K562 (cell line): ENCODE results near the gene DNAH9. TPM values are rescaled to one million over a fixed set of nuclear protein-coding genes. Genes with fewer than 3 reads are reported as not detected.

Source experiments
- ATAC-seq: fragments of 200-7000 bp; cut with Tn5 transposase; 3 replicates; pipeline ENCODE4 v1.9.1; 2020; ENCODE audit warnings: moderate library complexity
- BruUV-seq: library from RNA; stranded (reverse); fragments of 400-500 nt; replicated peaks from 2 replicates; lab custom pipeline; 2021; lab: Mats Ljungman, UMichigan
- CTCF ChIA-PET: fragments of 300-600 bp; formaldehyde crosslinking; extraction: SDS; loops from one replicate; lab custom pipeline; 2021; ENCODE audit warnings: low intra/inter-chr PET ratio; lab: Yijun Ruan, JAX
- POLR2A ChIA-PET: fragments of 300-600, 350-650 bp; sonication (Branson Sonifier 250); formaldehyde crosslinking; extraction: SDS; loops from one replicate; lab custom pipeline; 2021; ENCODE audit warnings: antibody characterized with exemption, inconsistent platforms; lab: Yijun Ruan, JAX
- DNase-seq, 4 experiments: peaks; one replicate each; pipeline versions ENCODE4 v3.0.0 to v3.0.0-alpha.2; 2011 to 2018; ENCODE audit warnings: low spot score in 3 of 4, mixed read lengths in 3 of 4; ENCODE audit errors: extremely low read depth in 1 of 4
- FAIRE-seq: peaks from 2 replicates; lab custom pipeline; 2011; peaks lifted over from hg19 to GRCh38; lab: Jason Lieb, UNC
- H2AFZ ChIP-seq: 2 replicates; pipeline ENCODE4 v1.6.0; 2011; ENCODE audit warnings: low read depth, low read length, control low read depth, inconsistent platforms
- H3K27ac ChIP-seq: fragments of 200-600 bp; 3 replicates; pipeline ENCODE4 v1.8.0; 2011; ENCODE audit warnings: low read depth, mild to moderate bottlenecking, control low read depth, inconsistent platforms, low read length, moderate library complexity, mixed read lengths; ENCODE audit errors: extremely low read depth
- H3K27me3 ChIP-seq, 2 experiments: fragments of 300-600 bp in 1 of 2; 2 replicates in 1 of 2; 3 replicates in 1 of 2; pipeline versions ENCODE4 v1.6.0 to v1.8.0; 2011; ENCODE audit warnings: inconsistent platforms in 2 of 2, low read length in 2 of 2, mild to moderate bottlenecking in 1 of 2, mixed read lengths in 1 of 2, moderate library complexity in 1 of 2; ENCODE audit not compliant: control insufficient read depth in 2 of 2, insufficient read depth in 2 of 2
- H3K36me3 ChIP-seq: fragments of 300-600 bp; 3 replicates; pipeline ENCODE4 v1.8.0; 2011; ENCODE audit warnings: mild to moderate bottlenecking, low read length, inconsistent platforms; ENCODE audit not compliant: control insufficient read depth, insufficient read depth
- H3K4me1 ChIP-seq, 2 experiments: fragments of 200-600 bp in 1 of 2; replicated peaks in 1 of 2; 2 replicates in 1 of 2; 3 replicates in 1 of 2; pipeline versions ENCODE4 v1.5.1 to v1.8.0; 2011; ENCODE audit warnings: inconsistent platforms in 2 of 2, low read length in 2 of 2, mild to moderate bottlenecking in 1 of 2, mixed read lengths in 1 of 2, moderate library complexity in 1 of 2; ENCODE audit not compliant: control insufficient read depth in 2 of 2, insufficient read depth in 2 of 2
- H3K4me2 ChIP-seq: 2 replicates; pipeline ENCODE4 v1.6.1; 2011; ENCODE audit warnings: low read length, control low read depth, inconsistent platforms, mixed read lengths; ENCODE audit not compliant: insufficient read depth
- H3K4me3 ChIP-seq: fragments of 200-600 bp; sonication (generic), shearing (Covaris generic); 2 replicates; pipeline ENCODE4 v1.5.1; 2016; ENCODE audit warnings: control low read depth, inconsistent platforms
- H3K79me2 ChIP-seq: fragments of 200-600 bp; 3 replicates; pipeline ENCODE4 v1.8.0; 2011; ENCODE audit warnings: low read length, inconsistent platforms; ENCODE audit not compliant: control insufficient read depth, insufficient read depth
- H3K9ac ChIP-seq, 2 experiments: 2 replicates each; pipeline versions ENCODE4 v1.6.0 to v1.6.1; 2011; ENCODE audit warnings: low read depth in 2 of 2, low read length in 2 of 2, control low read depth in 1 of 2, inconsistent platforms in 1 of 2, mild to moderate bottlenecking in 1 of 2, mixed read lengths in 1 of 2; ENCODE audit not compliant: insufficient read depth in 1 of 2
- H3K9me1 ChIP-seq: one replicate; pipeline ENCODE4 v1.6.0; 2011; ENCODE audit warnings: inconsistent platforms, mild to moderate bottlenecking, low read length, moderate library complexity; ENCODE audit not compliant: control insufficient read depth, insufficient read depth
- H3K9me3 ChIP-seq: replicated peaks from 2 replicates; pipeline ENCODE4 v1.5.1; 2011; ENCODE audit warnings: low read depth, low read length, inconsistent platforms; ENCODE audit not compliant: control insufficient read depth, insufficient read depth
- H4K20me1 ChIP-seq: replicated peaks from 2 replicates; pipeline ENCODE4 v1.6.1; 2011; ENCODE audit warnings: low read length, inconsistent platforms, mixed read lengths; ENCODE audit not compliant: control insufficient read depth, insufficient read depth
- CTCF ChIP-seq, 3 experiments: IDR thresholded peaks in 2 of 3; conservative IDR thresholded peaks in 1 of 3; 2 replicates each; pipeline ENCODE4 v1.5.1; 2011 to 2012; ENCODE audit warnings: low read length in 3 of 3, mild to moderate bottlenecking in 3 of 3, control low read depth in 2 of 3, improper control_type of control experiment in 1 of 3, inconsistent platforms in 1 of 3, low read depth in 1 of 3, mixed read lengths in 1 of 3, moderate library complexity in 1 of 3; ENCODE audit not compliant: insufficient read depth in 2 of 3
- HBP1 ChIP-seq: fragments of 450-650 bp; formaldehyde crosslinking; IDR thresholded peaks from 2 replicates; pipeline ENCODE4 v1.4.0; 2022; ENCODE audit warnings: missing genetic modification characterization
- IRF2 ChIP-seq: sonication (generic); formaldehyde crosslinking; IDR thresholded peaks from 2 replicates; pipeline ENCODE4 v1.8.1; 2022; ENCODE audit warnings: mild to moderate bottlenecking, missing genetic modification reagents
- LEF1 ChIP-seq: fragments of 450-650 bp; IDR thresholded peaks from 2 replicates; pipeline ENCODE4 v1.6.1; 2016; ENCODE audit warnings: mild to moderate bottlenecking
- MCM5 ChIP-seq: fragments of 450-650 bp; IDR thresholded peaks from 2 replicates; pipeline ENCODE4 v1.6.1; 2016; ENCODE audit warnings: low read depth
- MEF2D ChIP-seq: conservative IDR thresholded peaks from 2 replicates; pipeline ENCODE4 v1.6.1; 2016; ENCODE audit warnings: low read depth, missing genetic modification characterization, missing compliant biosample characterization
- NCOA1 ChIP-seq: fragments of 450-650 bp; IDR thresholded peaks from 2 replicates; pipeline ENCODE4 v1.6.1; 2016; ENCODE audit warnings: low read depth
- NONO ChIP-seq, 2 experiments: fragments of 200-400 bp in 1 of 2; fragments of 450-650 bp in 1 of 2; formaldehyde crosslinking in 1 of 2; IDR thresholded peaks; 2 replicates each; pipeline ENCODE4 v1.6.1; 2017; ENCODE audit warnings: low read depth in 2 of 2, mild to moderate bottlenecking in 2 of 2, moderate library complexity in 2 of 2, low read length in 1 of 2
- RB1 ChIP-seq: fragments of 450-650 bp; IDR thresholded peaks from 2 replicates; pipeline ENCODE4 v1.6.1; 2017; ENCODE audit warnings: low read depth, mild to moderate bottlenecking
- RFX5 ChIP-seq: IDR thresholded peaks from 2 replicates; pipeline ENCODE4 v1.6.1; 2011; ENCODE audit warnings: low read depth, mild to moderate bottlenecking, improper control_type of control experiment, low read length
- SMAD4 ChIP-seq: fragments of 250-450 bp; sonication (Bioruptor Pico); conservative IDR thresholded peaks from 2 replicates; pipeline ENCODE4 v1.8.0; 2021; ENCODE audit warnings: inconsistent platforms, mild to moderate bottlenecking, moderate library complexity
- ZFPM2 ChIP-seq: fragments of 250-450 bp; sonication (Bioruptor Pico); IDR thresholded peaks from 2 replicates; pipeline ENCODE4 v1.5.1; 2022; ENCODE audit warnings: mild to moderate bottlenecking
- WGBS: fragments of 100-300 bp; shearing (Covaris generic); methylation state at CpG from one replicate; pipeline ENCODE4 v1.1.6; 2016; ENCODE audit warnings: low coverage, mixed read lengths; ENCODE audit not compliant: insufficient coverage; ENCODE audit errors: missing lambda C conversion rate; 5-methylcytosine and 5-hydroxymethylcytosine counted together
- in situ Hi-C: fragments of 300-500 bp; cut with MboI; formaldehyde crosslinking; loops from 4 replicates; pipeline ENCODE4 v1.15.0; 2018; ENCODE audit warnings: inconsistent platforms, mixed read lengths
- intact Hi-C: fragments of 100-400 bp; cut with micrococcal nuclease; formaldehyde crosslinking; loops from 2 replicates; pipeline ENCODE4 v1.14.2; 2022
- polyA plus RNA-seq, 8 experiments: library from polyadenylated mRNA; depleted of rRNA in 4 of 8; stranded (reverse) in 5 of 8; unstranded in 3 of 8; fragments of >200 nt; fragmentation: Nextera tagmentation in 2 of 8; fragmentation: Illumina TruSeq in 1 of 8; extraction: Ambion mirVana in 2 of 8; extraction: Trizol in 1 of 8; gene quantifications; 2 replicates each; pipeline versions ENCODE4 v1.2.1 to v1.2.3, GENCODE V29; 2011 to 2014; ENCODE audit warnings: inconsistent platforms in 1 of 8, missing spikeins in 1 of 8
- total RNA-seq, 7 experiments: library from RNA; depleted of rRNA in 6 of 7; stranded (reverse); fragments of >200 nt in 6 of 7; fragmentation: Illumina TruSeq in 2 of 7; extraction: Trizol in 2 of 7; gene quantifications; 2 replicates each; pipeline versions ENCODE4 v1.2.1 to v1.2.3, GENCODE V29; 2011 to 2021; ENCODE audit warnings: low replicate concordance in 1 of 7

Gene DNAH9
- total and polyA plus RNA-seq, 9 of the 15 experiments (the other 6 are each of a cell fraction or from before 2014, with no cell fraction given): not detected

- Histone ChIP-seq H3K27me3 (peaks cover 0 to 4% of the 10 kb centered on the region in 2 experiments; a peak in 1 of 5 replicates), H4K20me1 (no peaks in the 10 kb centered on the region), H3K4me3 (no peak overlapping the region), H3K4me1 (no peaks in the 10 kb centered on the region; a peak in 2 of 5 replicates), H3K27ac (no peak overlapping the region), H3K9me1 (no peaks in the 10 kb centered on the region), H3K4me2 (no peak overlapping the region), H2AFZ (no peak overlapping the region), H3K9ac (no peak overlapping the region), H3K79me2 (no peaks in the 10 kb centered on the region), H3K36me3 (no peaks in the 10 kb centered on the region), H3K9me3 (no peaks in the 10 kb centered on the region)
- in situ Hi-C loops (no loop called here), intact Hi-C loops (no loop called here)
- BruUV-seq: no TSS peak
- CTCF ChIA-PET: no interaction called here
- ATAC-seq (peak; percentile 72), FAIRE-seq (peak; percentile 26), DNase-seq (peak; percentile 12 to 37 (median 24))
- 0% methylated on average over 1 of the region's 1 CpG for WGBS
- POLR2A ChIA-PET: no interaction called here
- TF ChIP-seq SMAD4 (CRISPR knock-in tag) (no peak), CTCF (IDR thresholded peaks at IDR 0.05 in 2 of 3, conservative IDR thresholded peaks at IDR 0.05 in 1 of 3; ENCODE audit: insufficient read depth in 2 of 3, low read depth in 1 of 3, low read length in 3 of 3) (0 out of 6 replicates have a peak, but pooled peaks of 2 of the 3 experiments have one; percentile 3 to 14)
Observed at GRCh38 chr17:11922638-11923037, 324.4 kb downstream of the DNAH9 start.

- Histone ChIP-seq H3K79me2 (no peaks in the 10 kb centered on the region), H3K9ac (no peak overlapping the region), H3K9me1 (no peaks in the 10 kb centered on the region), H3K27me3 (peaks cover 0 to 4% of the 10 kb centered on the region in 2 experiments; a peak in 1 of 5 replicates), H2AFZ (no peak overlapping the region)
- POLR2A ChIA-PET: no interaction called here
- intact Hi-C loops (no loop called here), in situ Hi-C loops (no loop called here)
- no peak for DNase-seq
- BruUV-seq: no TSS peak
- TF ChIP-seq LEF1: no peak
- TF ChIP-seq NCOA1: no peak
- TF ChIP-seq ZFPM2 (CRISPR knock-in tag): no peak
- no peak for TF ChIP-seq MCM5
- TF ChIP-seq RFX5: no peak
- TF ChIP-seq IRF2 (CRISPR knock-in tag): no peak
- no peak for TF ChIP-seq RB1
- TF ChIP-seq MEF2D: no peak
- TF ChIP-seq HBP1 (CRISPR knock-in tag): no peak
- TF ChIP-seq NONO (IDR thresholded peaks at IDR 0.05; ENCODE audit: low read depth in 2 of 2, low read length in 1 of 2): no peak
- TF ChIP-seq, all 486 proteins: peak for 0
- ATAC-seq: no peak
- 4% methylated on average over 6 of the region's 6 CpGs for WGBS
- H3K36me3 ChIP-seq: no peaks in the 10 kb centered on the region
- CTCF ChIA-PET: no interaction called here
- H3K9me3 ChIP-seq: no peaks in the 10 kb centered on the region
- H4K20me1 ChIP-seq: no peaks in the 10 kb centered on the region
- H3K4me3 ChIP-seq: no peak overlapping the region
- no peaks in the 10 kb centered on the region; a peak in 3 of 5 replicates for H3K4me1 ChIP-seq
- FAIRE-seq: no peak
- no peak overlapping the region for H3K4me2 ChIP-seq
- no peak overlapping the region for H3K27ac ChIP-seq
Observed at GRCh38 chr17:11924076-11924475, 325.8 kb downstream of the DNAH9 start.
